Kidney glomerular epithelial cell (primary cell): ENCODE data around the gene ATAD5.
A peak's percentile ranks its signal among the peaks of the same experiment; 100 is the strongest.
"Not testable (repeated sequence)": the region's sequence is repeated elsewhere in the genome, so short reads cannot be mapped to it uniquely, and the experiment has no call there.

ENCODE experiments used
- DNase-seq: peaks from one replicate; lab custom pipeline; 2025; lab: John Stamatoyannopoulos, UW

The ATAD5 gene

GRCh38 chr17:30824002-30824355 lies 7.8 kb upstream of the ATAD5 start:
- no peak for DNase-seq

- DNase-seq = peak; percentile 81
Measured at GRCh38 chr17:30824356-30825145, 7.2 kb upstream of the ATAD5 start, which contains the start of gene CRLF3. Gene CRLF3 (minus strand): TSS chr17:30824692. CDS start chr17:30824651, 41 bp downstream.

GRCh38 chr17:30827082-30827481 lies 4.7 kb upstream of the ATAD5 start:
- no peak for DNase-seq

- no peak for DNase-seq
Measured at GRCh38 chr17:30829022-30829421, 2.7 kb upstream of the ATAD5 start.

- no peak for DNase-seq
Measured at GRCh38 chr17:30831257-30831656, 509 bp upstream of the ATAD5 start.

- no peak for DNase-seq
Measured at GRCh38 chr17:30832438-30833124, 815 bp downstream of the ATAD5 start.

- DNase-seq = no peak
Measured at GRCh38 chr17:30838202-30838807, 6.5 kb downstream of the ATAD5 start.

- DNase-seq = no peak
Measured at GRCh38 chr17:30840771-30841170, 9.0 kb downstream of the ATAD5 start.

GRCh38 chr17:30848021-30848420 lies 16.3 kb downstream of the ATAD5 start:
- no peak for DNase-seq

- no peak for DNase-seq
Measured at GRCh38 chr17:30854146-30854545, 22.4 kb downstream of the ATAD5 start.

- DNase-seq = no peak
Measured at GRCh38 chr17:30858556-30859250, 26.9 kb downstream of the ATAD5 start.

GRCh38 chr17:30864636-30865035 lies 32.9 kb downstream of the ATAD5 start:
- DNase-seq = no peak

GRCh38 chr17:30869005-30869404 lies 37.2 kb downstream of the ATAD5 start:
- DNase-seq = no peak

GRCh38 chr17:30886187-30886586 lies 54.4 kb downstream of the ATAD5 start:
- DNase-seq = no peak

GRCh38 chr17:30894236-30894635 lies 62.5 kb downstream of the ATAD5 start:
- DNase-seq = no peak

- no peak for DNase-seq
Measured at GRCh38 chr17:30897311-30897710, 65.5 kb downstream of the ATAD5 start.

GRCh38 chr17:30905742-30906100 lies 74.0 kb downstream of the ATAD5 start:
- no peak for DNase-seq

GRCh38 chr17:30906101-30906911 lies 74.5 kb downstream of the ATAD5 start, which contains the start of gene TEFM:
Gene TEFM (minus strand): TSS chr17:30906238. CDS start chr17:30906198, 40 bp downstream.
- peak; percentile 81 for DNase-seq

GRCh38 chr17:30908717-30909420 lies 77.1 kb downstream of the ATAD5 start:
- DNase-seq = no peak

GRCh38 chr17:30910151-30910550 lies 78.4 kb downstream of the ATAD5 start:
- not testable (repeated sequence) for DNase-seq

GRCh38 chr17:30913955-30914354 lies 82.2 kb downstream of the ATAD5 start:
- DNase-seq = no peak
